K562 (cell line): Measurements from ENCODE around the gene TP53I3. TPM values are rescaled to one million over a fixed set of nuclear protein-coding genes. Genes with fewer than 3 reads are reported as not detected.
A peak's percentile ranks its signal among the peaks of the same experiment; 100 is the strongest.

Experiments
- C11orf30 ChIP-seq: fragments of 450-650 bp; IDR thresholded peaks from 2 replicates; pipeline ENCODE4 v1.6.1; 2016; ENCODE audit warnings: low read depth, mild to moderate bottlenecking
- CC2D1A ChIP-seq: fragments of 450-650 bp; IDR thresholded peaks from 2 replicates; pipeline ENCODE4 v1.6.1; 2017; ENCODE audit warnings: mild to moderate bottlenecking
- CGGBP1 ChIP-seq: fragments of 250-450 bp; sonication (Bioruptor Pico); IDR thresholded peaks from 2 replicates; pipeline ENCODE4 v1.9.0; 2021; ENCODE audit warnings: mild to moderate bottlenecking
- CREB3L1 ChIP-seq: fragments of 450-650 bp; IDR thresholded peaks from 2 replicates; pipeline ENCODE4 v1.6.1; 2014; ENCODE audit warnings: low read depth, mild to moderate bottlenecking, moderate library complexity, borderline replicate concordance
- CTCFL ChIP-seq: IDR thresholded peaks from 2 replicates; pipeline ENCODE4 v1.6.1; 2011; ENCODE audit warnings: borderline replicate concordance, low read depth, mild to moderate bottlenecking, moderate library complexity, low read length; ENCODE audit not compliant: insufficient read depth, poor library complexity, severe bottlenecking
- ETV5 ChIP-seq: sonication (generic); formaldehyde crosslinking; IDR thresholded peaks from 2 replicates; pipeline ENCODE4 v1.4.0; 2020; ENCODE audit warnings: low read depth, mild to moderate bottlenecking, missing genetic modification reagents
- GATAD2B ChIP-seq: fragments of 450-650 bp; IDR thresholded peaks from 2 replicates; pipeline ENCODE4 v1.6.1; 2017; ENCODE audit warnings: mild to moderate bottlenecking, borderline replicate concordance
- HNRNPL ChIP-seq: fragments of 200-400 bp; formaldehyde crosslinking; IDR thresholded peaks from 2 replicates; pipeline ENCODE4 v1.6.1; 2017; ENCODE audit warnings: low read depth, mild to moderate bottlenecking, low read length
- ID3 ChIP-seq, 2 experiments: fragments of 250-450 bp in 1 of 2; fragments of 450-650 bp in 1 of 2; sonication (Bioruptor Pico) in 1 of 2; IDR thresholded peaks; 2 replicates each; pipeline versions ENCODE4 v1.6.1 to v1.8.0; 2016 to 2021; ENCODE audit warnings: mild to moderate bottlenecking in 2 of 2, moderate library complexity in 2 of 2, missing compliant biosample characterization in 1 of 2, missing genetic modification characterization in 1 of 2
- JUND ChIP-seq, 2 experiments: IDR thresholded peaks; 2 replicates in 1 of 2; 3 replicates in 1 of 2; pipeline ENCODE4 v1.6.1; 2011; ENCODE audit warnings: borderline replicate concordance in 2 of 2, low read depth in 2 of 2, low read length in 2 of 2, improper control_type of control experiment in 1 of 2, missing biosample characterization in 1 of 2, missing genetic modification characterization in 1 of 2, missing genetic modification reagents in 1 of 2
- MCM5 ChIP-seq: fragments of 450-650 bp; IDR thresholded peaks from 2 replicates; pipeline ENCODE4 v1.6.1; 2016; ENCODE audit warnings: low read depth
- MED1 ChIP-seq: sonication (generic); formaldehyde crosslinking; IDR thresholded peaks from 2 replicates; pipeline ENCODE4 v1.8.1; 2023; ENCODE audit warnings: missing genetic modification reagents, borderline replicate concordance
- PHF21A ChIP-seq: fragments of 450-650 bp; IDR thresholded peaks from 2 replicates; pipeline ENCODE4 v1.6.1; 2017; ENCODE audit warnings: low read depth, borderline replicate concordance
- PML ChIP-seq: IDR thresholded peaks from 2 replicates; pipeline ENCODE4 v1.6.1; 2012; ENCODE audit warnings: low read length, inconsistent platforms
- POLR2B ChIP-seq: fragments of 450-650 bp; IDR thresholded peaks from 2 replicates; pipeline ENCODE4 v1.6.1; 2018; ENCODE audit warnings: low read depth; ENCODE audit not compliant: partially characterized antibody
- RBM34 ChIP-seq: fragments of 200-400 bp; formaldehyde crosslinking; IDR thresholded peaks from 2 replicates; pipeline ENCODE4 v1.6.1; 2018; ENCODE audit warnings: low read length, borderline replicate concordance; ENCODE audit not compliant: insufficient read depth
- SNIP1 ChIP-seq: fragments of 450-650 bp; IDR thresholded peaks from 2 replicates; pipeline ENCODE4 v1.7.1; 2017; ENCODE audit warnings: low read depth, mild to moderate bottlenecking
- SP1 ChIP-seq: sonication (generic); formaldehyde crosslinking; IDR thresholded peaks from 2 replicates; pipeline ENCODE4 v1.8.1; 2022; ENCODE audit warnings: mild to moderate bottlenecking, missing genetic modification reagents
- STAG1 ChIP-seq: sonication (generic); formaldehyde crosslinking; IDR thresholded peaks from 2 replicates; pipeline ENCODE4 v1.5.0; 2020; ENCODE audit warnings: missing genetic modification reagents, borderline replicate concordance
- U2AF2 ChIP-seq: fragments of 200-400 bp; formaldehyde crosslinking; optimal IDR thresholded peaks from 2 replicates; pipeline ENCODE3; 2017; ENCODE audit warnings: low read depth, mild to moderate bottlenecking, low read length
- ZNF121 ChIP-seq: sonication (generic); formaldehyde crosslinking; conservative IDR thresholded peaks from 2 replicates; pipeline ENCODE4 v1.8.0; 2022; ENCODE audit warnings: missing genetic modification reagents
- ZNF224 ChIP-seq: sonication (generic); formaldehyde crosslinking; IDR thresholded peaks from 2 replicates; pipeline ENCODE4 v1.8.0; 2022; ENCODE audit warnings: mild to moderate bottlenecking, missing genetic modification reagents
- ZNF384 ChIP-seq: IDR thresholded peaks from 2 replicates; pipeline ENCODE4 v1.6.1; 2012; ENCODE audit warnings: low read depth, low read length, improper control_type of control experiment
- ZNF57 ChIP-seq: fragments of 450-650 bp; formaldehyde crosslinking; IDR thresholded peaks from 2 replicates; pipeline ENCODE4 v1.4.0; 2020; ENCODE audit warnings: mild to moderate bottlenecking, moderate library complexity
- polyA plus RNA-seq, 8 experiments: library from polyadenylated mRNA; depleted of rRNA in 4 of 8; stranded (reverse) in 5 of 8; unstranded in 3 of 8; fragments of >200 nt; fragmentation: Nextera tagmentation in 2 of 8; fragmentation: Illumina TruSeq in 1 of 8; extraction: Ambion mirVana in 2 of 8; extraction: Trizol in 1 of 8; gene quantifications; 2 replicates each; pipeline versions ENCODE4 v1.2.1 to v1.2.3, GENCODE V29; 2011 to 2014; ENCODE audit warnings: inconsistent platforms in 1 of 8, missing spikeins in 1 of 8
- total RNA-seq, 7 experiments: library from RNA; depleted of rRNA in 6 of 7; stranded (reverse); fragments of >200 nt in 6 of 7; fragmentation: Illumina TruSeq in 2 of 7; extraction: Trizol in 2 of 7; gene quantifications; 2 replicates each; pipeline versions ENCODE4 v1.2.1 to v1.2.3, GENCODE V29; 2011 to 2021; ENCODE audit warnings: low replicate concordance in 1 of 7

TP53I3 gene
- total and polyA plus RNA-seq, 9 of the 15 experiments (the other 6 are each of a cell fraction or from before 2014, with no cell fraction given), result 0.65 to 9.5 (median 5.6) TPM

GRCh38 chr2:24084386-24085199, at the start of gene TP53I3 (continued):
- TF ChIP-seq GATAD2B, result peak; percentile 87
- TF ChIP-seq JUND (IDR thresholded peaks at IDR 0.05; ENCODE audit: borderline replicate concordance, low read depth, low read length), result peak; percentile 23; the same call in 1 of the 2 replicates
- no peak for TF ChIP-seq JUND (tag; IDR thresholded peaks at IDR 0.05; ENCODE audit: borderline replicate concordance, low read depth, low read length)
- TF ChIP-seq RBM34, result no peak
- TF ChIP-seq C11orf30, result peak; percentile 90
- no peak for TF ChIP-seq ZNF121 (CRISPR knock-in tag)
- TF ChIP-seq POLR2B, result peak; percentile 56
- no peak for TF ChIP-seq ZNF57 (CRISPR knock-in tag)
- TF ChIP-seq MED1, result no peak
- TF ChIP-seq HNRNPL, result peak; percentile 97
- no peak for TF ChIP-seq MCM5
- TF ChIP-seq CGGBP1 (CRISPR knock-in tag), result no peak; the same call in 1 of the 2 replicates
- peak; percentile 65; the same call in 1 of the 2 replicates for TF ChIP-seq CREB3L1
- no peak for TF ChIP-seq ID3 (CRISPR knock-in tag; IDR thresholded peaks at IDR 0.05)
- peak; percentile 49; the same call in 1 of the 2 replicates for TF ChIP-seq ID3 (tag; IDR thresholded peaks at IDR 0.05)
- no peak for TF ChIP-seq ZNF384
- peak; percentile 75 for TF ChIP-seq CC2D1A
- no peak for TF ChIP-seq ZNF224 (CRISPR knock-in tag)
- 0 out of 2 replicates have a peak, but pooled peaks have one; percentile 20 for TF ChIP-seq PML
- TF ChIP-seq PHF21A, result peak; percentile 44; the same call in 1 of the 2 replicates
- TF ChIP-seq ETV5 (CRISPR knock-in tag), result peak; percentile 34
- TF ChIP-seq CTCFL, result peak; percentile 100
- peak; percentile 72; the same call in 1 of the 2 replicates for TF ChIP-seq SNIP1
- peak; percentile 71; the same call in 1 of the 2 replicates for TF ChIP-seq STAG1 (CRISPR knock-in tag)
- TF ChIP-seq U2AF2, result no peak
- peak; percentile 84; the same call in 1 of the 2 replicates for TF ChIP-seq SP1 (CRISPR knock-in tag)
